Glutamatergic neuron (in vitro differentiated cells): ENCODE results near the gene MSLN. TPM values are rescaled to one million over a fixed set of nuclear protein-coding genes. Genes with fewer than 3 reads are reported as not detected.
A peak's percentile ranks its signal among the peaks of the same experiment; 100 is the strongest.

Experiments used
- DNase-seq: peaks from one replicate; pipeline ENCODE4 v3.0.0; 2022
- H3K27ac Mint-ChIP-seq: one replicate; pipeline ENCODE4 v1.8.0; 2020; ENCODE audit warnings: mild to moderate bottlenecking, mixed read lengths, inconsistent platforms; ENCODE audit not compliant: unreplicated experiment
- H3K27me3 Mint-ChIP-seq: one replicate; pipeline ENCODE4 v1.8.0; 2020; ENCODE audit warnings: mild to moderate bottlenecking, moderate library complexity, mixed read lengths, inconsistent platforms; ENCODE audit not compliant: unreplicated experiment
- H3K36me3 Mint-ChIP-seq: one replicate; pipeline ENCODE4 v1.8.0; 2020; ENCODE audit warnings: mild to moderate bottlenecking, mixed read lengths, inconsistent platforms; ENCODE audit not compliant: unreplicated experiment
- H3K4me1 Mint-ChIP-seq: one replicate; pipeline ENCODE4 v1.8.0; 2020; ENCODE audit warnings: mild to moderate bottlenecking, low read depth, mixed read lengths, inconsistent platforms; ENCODE audit not compliant: unreplicated experiment
- H3K4me3 Mint-ChIP-seq: one replicate; pipeline ENCODE4 v1.8.0; 2020; ENCODE audit warnings: mild to moderate bottlenecking, mixed read lengths, inconsistent platforms; ENCODE audit not compliant: unreplicated experiment
- H3K9me3 Mint-ChIP-seq: one replicate; pipeline ENCODE4 v1.8.0; 2020; ENCODE audit warnings: mild to moderate bottlenecking, moderate library complexity, mixed read lengths, inconsistent platforms; ENCODE audit not compliant: unreplicated experiment
- total RNA-seq: library from RNA; stranded (reverse); fragmentation: NEBNext Ultra II Directional; extraction: Animal tissue kit (Norgen Biotek cat#: 25700); gene quantifications from one replicate; pipeline ENCODE4 v1.2.1, GENCODE V29; 2021; ENCODE audit not compliant: unreplicated experiment
- TF ChIP-seq, protein P1 (sequence below): fragments of 200-600 bp; sonication (generic); IDR thresholded peaks from one replicate; pipeline ENCODE4 v1.5.0; 2021; ENCODE audit not compliant: partially characterized antibody, unreplicated experiment

The MSLN gene
- total RNA-seq, 1 donor from 2014 or later, result not detected

DNA sequence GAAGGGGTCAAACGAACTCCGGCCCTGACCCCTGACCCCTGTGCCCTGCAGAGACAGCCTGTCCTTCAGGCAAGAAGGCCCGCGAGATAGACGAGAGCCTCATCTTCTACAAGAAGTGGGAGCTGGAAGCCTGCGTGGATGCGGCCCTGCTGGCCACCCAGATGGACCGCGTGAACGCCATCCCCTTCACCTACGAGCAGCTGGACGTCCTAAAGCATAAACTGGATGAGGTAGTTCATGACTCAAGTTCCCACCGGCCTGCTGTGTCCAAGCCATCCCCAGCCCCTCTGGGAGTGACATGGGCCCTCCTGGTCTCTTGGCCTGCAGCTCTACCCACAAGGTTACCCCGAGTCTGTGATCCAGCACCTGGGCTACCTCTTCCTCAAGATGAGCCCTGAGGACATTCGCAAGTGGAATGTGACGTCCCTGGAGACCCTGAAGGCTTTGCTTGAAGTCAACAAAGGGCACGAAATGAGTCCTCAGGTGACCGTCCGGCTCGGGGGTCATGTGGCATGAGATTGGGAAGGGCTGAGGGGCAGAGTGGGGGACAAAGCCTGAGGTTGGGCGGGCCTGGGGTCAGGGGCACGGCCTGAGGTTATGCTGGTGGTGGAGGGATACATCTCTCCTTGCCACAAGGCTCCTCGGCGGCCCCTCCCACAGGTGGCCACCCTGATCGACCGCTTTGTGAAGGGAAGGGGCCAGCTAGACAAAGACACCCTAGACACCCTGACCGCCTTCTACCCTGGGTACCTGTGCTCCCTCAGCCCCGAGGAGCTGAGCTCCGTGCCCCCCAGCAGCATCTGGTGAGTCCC is 5.7 kb downstream of the MSLN start:
- no peak overlapping the region for H3K4me3 Mint-ChIP-seq
- H3K4me1 Mint-ChIP-seq, result no peaks in the 10 kb centered on the region
- H3K27me3 Mint-ChIP-seq, result peaks cover 2% of the 10 kb centered on the region
- H3K27ac Mint-ChIP-seq, result no peak overlapping the region
- H3K36me3 Mint-ChIP-seq, result no peaks in the 10 kb centered on the region
- no peak for DNase-seq
- H3K9me3 Mint-ChIP-seq, result no peaks in the 10 kb centered on the region
- TF ChIP-seq, protein P1, sequence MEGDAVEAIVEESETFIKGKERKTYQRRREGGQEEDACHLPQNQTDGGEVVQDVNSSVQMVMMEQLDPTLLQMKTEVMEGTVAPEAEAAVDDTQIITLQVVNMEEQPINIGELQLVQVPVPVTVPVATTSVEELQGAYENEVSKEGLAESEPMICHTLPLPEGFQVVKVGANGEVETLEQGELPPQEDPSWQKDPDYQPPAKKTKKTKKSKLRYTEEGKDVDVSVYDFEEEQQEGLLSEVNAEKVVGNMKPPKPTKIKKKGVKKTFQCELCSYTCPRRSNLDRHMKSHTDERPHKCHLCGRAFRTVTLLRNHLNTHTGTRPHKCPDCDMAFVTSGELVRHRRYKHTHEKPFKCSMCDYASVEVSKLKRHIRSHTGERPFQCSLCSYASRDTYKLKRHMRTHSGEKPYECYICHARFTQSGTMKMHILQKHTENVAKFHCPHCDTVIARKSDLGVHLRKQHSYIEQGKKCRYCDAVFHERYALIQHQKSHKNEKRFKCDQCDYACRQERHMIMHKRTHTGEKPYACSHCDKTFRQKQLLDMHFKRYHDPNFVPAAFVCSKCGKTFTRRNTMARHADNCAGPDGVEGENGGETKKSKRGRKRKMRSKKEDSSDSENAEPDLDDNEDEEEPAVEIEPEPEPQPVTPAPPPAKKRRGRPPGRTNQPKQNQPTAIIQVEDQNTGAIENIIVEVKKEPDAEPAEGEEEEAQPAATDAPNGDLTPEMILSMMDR, result no peak

DNA sequence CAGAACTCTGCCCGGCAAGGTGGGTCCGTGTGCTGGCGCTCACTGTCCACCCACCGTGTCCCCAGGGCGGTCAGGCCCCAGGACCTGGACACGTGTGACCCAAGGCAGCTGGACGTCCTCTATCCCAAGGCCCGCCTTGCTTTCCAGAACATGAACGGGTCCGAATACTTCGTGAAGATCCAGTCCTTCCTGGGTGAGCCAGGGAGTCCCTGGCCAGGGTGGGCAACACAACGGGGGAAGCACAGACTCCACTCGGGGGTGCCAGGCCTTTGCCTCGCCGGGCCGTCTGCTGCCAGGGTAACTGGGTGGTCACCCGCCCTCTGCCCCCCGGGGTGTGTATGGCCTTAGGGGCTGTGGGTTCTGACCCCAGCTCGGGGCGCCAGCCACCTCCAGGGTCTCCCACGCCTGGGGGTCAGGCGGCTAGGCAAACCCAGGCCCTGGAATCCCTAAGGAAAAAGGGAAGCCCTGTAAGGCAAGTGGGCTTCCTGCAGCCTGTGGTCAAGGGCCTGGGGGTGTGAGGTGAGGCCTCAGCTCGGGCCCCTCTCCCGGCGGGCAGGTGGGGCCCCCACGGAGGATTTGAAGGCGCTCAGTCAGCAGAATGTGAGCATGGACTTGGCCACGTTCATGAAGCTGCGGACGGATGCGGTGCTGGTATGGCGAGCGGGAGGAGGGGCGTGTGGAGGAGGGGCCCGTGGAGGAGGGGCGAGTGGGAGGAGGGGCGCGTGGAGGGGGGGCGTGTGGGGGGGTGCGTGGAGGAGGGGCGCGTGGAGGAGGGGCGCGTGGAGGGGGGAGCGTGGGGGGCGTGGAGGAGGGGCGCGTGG is 6.5 kb downstream of the MSLN start:
- Mint-ChIP-seq H3K36me3 (no peaks in the 10 kb centered on the region), H3K4me1 (no peaks in the 10 kb centered on the region), H3K27me3 (peaks cover 6% of the 10 kb centered on the region), H3K4me3 (no peak overlapping the region), H3K27ac (no peak overlapping the region), H3K9me3 (peaks cover 2% of the 10 kb centered on the region)
- TF ChIP-seq, protein P1, result no peak
- DNase-seq, result peak; percentile 63

DNA sequence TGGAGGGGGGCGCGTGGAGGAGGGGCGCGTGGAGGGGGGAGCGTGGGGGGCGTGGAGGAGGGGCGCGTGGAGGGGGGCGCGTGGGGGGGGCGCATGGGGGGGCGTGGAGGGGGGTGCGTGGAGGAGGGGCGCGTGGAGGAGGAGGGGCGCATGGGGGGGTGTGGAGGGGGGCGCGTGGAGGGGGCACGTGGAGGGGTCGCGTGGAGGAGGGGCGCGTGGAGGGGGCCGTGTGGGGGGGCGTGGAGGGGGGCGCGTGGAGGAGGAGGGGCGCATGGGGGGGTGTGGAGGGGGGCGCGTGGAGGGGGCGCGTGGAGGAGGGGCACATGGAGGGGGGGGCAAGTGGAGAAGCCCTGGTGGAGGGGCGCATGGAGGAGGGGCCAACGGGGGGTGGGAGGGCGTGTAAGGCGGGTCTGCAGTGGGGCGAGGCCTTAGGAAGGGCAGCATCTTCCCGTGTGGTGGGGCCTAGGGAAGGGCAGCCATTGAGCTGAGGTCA is 7.3 kb downstream of the MSLN start:
- H3K4me3 Mint-ChIP-seq, result no peak overlapping the region
- H3K9me3 Mint-ChIP-seq, result peaks cover 2% of the 10 kb centered on the region
- no peaks in the 10 kb centered on the region for H3K4me1 Mint-ChIP-seq
- no peaks in the 10 kb centered on the region for H3K36me3 Mint-ChIP-seq
- TF ChIP-seq, protein P1, result no peak
- DNase-seq, result peak; percentile 62
- no peak overlapping the region for H3K27ac Mint-ChIP-seq
- peaks cover 6% of the 10 kb centered on the region for H3K27me3 Mint-ChIP-seq

DNA sequence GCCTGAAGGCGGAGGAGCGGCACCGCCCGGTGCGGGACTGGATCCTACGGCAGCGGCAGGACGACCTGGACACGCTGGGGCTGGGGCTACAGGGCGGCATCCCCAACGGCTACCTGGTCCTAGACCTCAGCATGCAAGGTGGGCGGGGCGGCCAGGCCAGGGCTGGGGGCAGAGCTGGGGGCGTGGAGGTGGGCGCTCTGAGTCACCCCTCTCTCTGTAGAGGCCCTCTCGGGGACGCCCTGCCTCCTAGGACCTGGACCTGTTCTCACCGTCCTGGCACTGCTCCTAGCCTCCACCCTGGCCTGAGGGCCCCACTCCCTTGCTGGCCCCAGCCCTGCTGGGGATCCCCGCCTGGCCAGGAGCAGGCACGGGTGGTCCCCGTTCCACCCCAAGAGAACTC is 7.9 kb downstream of the MSLN start:
- Mint-ChIP-seq H3K36me3 (no peaks in the 10 kb centered on the region), H3K4me1 (no peaks in the 10 kb centered on the region), H3K27ac (no peak overlapping the region), H3K9me3 (peaks cover 2% of the 10 kb centered on the region), H3K27me3 (peaks cover 6% of the 10 kb centered on the region), H3K4me3 (no peak overlapping the region)
- DNase-seq, result no peak
- TF ChIP-seq, protein P1, result no peak
